Stimulated activated CD4-positive, alpha-beta T cell treated with anti-CD3 and anti-CD28 coated beads, Interleukin-4, amount 100 ng/mL, for 1 hour (primary cell): ENCODE measurements around the gene MBD6.
"Not testable (repeated sequence)": the region's sequence is repeated elsewhere in the genome, so short reads cannot be mapped to it uniquely, and the experiment has no call there.

Source experiments
- DNase-seq: peaks from one replicate; pipeline ENCODE4 v3.0.0-alpha.2; 2020

The MBD6 gene

DNA sequence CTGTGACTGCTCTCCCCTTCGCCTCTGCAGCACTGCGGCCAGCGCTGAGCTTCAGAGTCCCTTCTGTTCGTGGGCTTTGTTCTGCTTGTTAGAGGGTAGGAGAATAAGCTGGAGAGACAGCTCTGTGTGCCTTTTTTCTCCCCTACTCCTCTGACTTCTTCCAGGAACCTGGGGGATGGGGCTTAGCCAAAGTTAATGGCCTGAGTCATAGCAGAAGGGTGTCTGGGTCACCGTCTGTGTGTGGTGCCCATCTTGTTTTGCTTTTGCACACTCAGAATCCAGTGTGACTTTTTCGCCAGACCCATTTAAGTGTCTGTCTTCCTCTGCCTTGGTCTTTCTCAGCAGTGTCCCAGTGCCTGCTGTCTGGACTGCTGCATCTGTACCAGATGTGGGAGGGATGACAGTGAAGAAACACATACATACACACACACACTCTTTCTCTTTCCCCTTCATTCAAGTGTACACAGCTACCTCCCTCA is 30.2 kb downstream of the MBD6 start:
- DNase-seq: no peak

GRCh38 chr12:57553343-57554202 is 30.9 kb downstream of the MBD6 start:
- no peak for DNase-seq

GRCh38 chr12:57554453-57554852 is 31.8 kb downstream of the MBD6 start:
- no peak for DNase-seq

GRCh38 chr12:57554897-57555296 is 32.3 kb downstream of the MBD6 start:
- DNase-seq: no peak

GRCh38 chr12:57558864-57559263 is 36.2 kb downstream of the MBD6 start:
- DNase-seq: no peak

DNA sequence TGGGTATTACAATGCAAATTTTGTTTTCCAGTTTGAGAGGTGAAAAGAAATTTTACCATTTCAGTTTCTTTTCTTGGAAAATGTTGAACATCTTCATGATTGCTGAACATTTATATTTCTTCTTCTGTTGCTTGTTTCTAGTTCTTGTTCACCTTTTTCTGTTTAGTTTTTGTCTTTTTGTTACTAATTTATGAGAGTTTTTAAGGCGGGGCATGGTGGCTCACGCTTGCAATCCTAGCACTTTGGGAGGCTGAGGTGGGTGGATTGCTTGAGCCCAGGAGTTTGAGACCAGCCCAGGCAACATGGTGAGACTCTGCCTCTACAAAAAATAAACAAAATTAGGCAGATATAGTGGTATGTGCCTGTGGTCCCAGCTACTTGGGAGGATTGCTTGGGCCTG is 37.9 kb downstream of the MBD6 start:
- DNase-seq: no peak

GRCh38 chr12:57561117-57561516 is 38.5 kb downstream of the MBD6 start:
- DNase-seq: not testable (repeated sequence)

GRCh38 chr12:57563358-57563757 is 40.7 kb downstream of the MBD6 start:
- no peak for DNase-seq

DNA sequence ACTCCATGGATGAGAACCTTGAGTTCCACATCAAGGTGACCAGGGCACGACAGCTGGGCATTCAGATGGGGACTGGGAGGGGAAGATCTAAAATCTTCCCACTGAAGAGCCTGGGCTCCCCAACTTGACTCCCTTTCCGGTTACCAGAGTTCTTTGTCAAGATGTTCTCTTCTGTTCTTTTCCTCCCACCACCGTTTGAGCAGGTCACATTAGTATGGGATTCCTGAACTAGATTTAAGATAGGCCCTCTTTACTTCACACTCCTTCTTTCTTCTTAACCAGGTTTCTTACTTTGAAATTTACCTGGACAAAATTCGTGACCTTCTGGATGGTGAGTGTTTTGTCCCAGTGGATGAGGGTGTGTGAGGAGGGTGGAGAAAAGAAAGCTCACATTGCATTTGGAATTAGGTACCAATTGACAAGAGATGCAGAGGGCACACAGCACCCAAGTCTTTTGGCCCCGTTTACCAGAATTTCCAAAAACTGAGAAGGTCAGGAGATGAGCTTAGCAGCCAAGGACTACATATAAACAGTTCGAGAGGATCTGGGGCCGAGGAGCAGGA is 41.6 kb downstream of the MBD6 start:
- DNase-seq: no peak

DNA sequence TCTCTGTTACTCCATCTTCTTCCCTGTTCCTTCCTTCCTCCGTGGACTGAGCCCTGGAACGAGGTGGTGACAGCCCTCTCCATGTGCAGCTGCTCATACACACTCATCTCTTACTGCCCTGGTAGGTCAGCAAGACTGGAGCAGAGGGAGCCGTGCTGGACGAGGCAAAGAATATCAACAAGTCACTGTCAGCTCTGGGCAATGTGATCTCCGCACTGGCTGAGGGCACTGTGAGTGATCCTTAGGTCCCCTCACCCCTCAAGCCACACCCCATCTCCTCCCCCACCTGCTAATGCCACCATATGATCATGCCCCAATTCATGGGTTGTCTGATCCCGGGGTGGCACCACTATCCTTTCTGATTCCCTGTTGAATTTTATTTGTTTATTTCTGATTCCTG is 46.2 kb downstream of the MBD6 start:
- DNase-seq: no peak

- DNase-seq: no peak
Observed at GRCh38 chr12:57569858-57570257, 47.2 kb downstream of the MBD6 start.

DNA sequence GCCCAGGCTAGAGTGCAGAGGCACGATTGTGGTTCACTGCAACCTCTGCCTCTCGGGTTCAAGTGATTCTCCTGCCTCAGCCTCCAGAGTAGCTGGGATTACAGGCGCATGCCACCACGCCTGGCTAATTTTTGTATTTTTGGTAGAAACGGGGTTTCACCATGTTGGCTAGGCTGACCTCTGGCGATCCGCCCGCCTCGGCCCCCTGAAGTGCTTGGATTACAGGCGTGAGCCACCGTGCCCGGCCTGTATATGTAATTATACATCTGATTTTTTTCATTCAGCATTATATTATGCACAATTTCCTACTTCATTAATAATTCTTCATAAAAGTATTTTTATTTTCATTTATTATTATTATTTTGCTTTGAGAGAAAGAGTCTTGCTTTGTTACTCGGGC is 47.8 kb downstream of the MBD6 start:
- DNase-seq: not testable (repeated sequence)

GRCh38 chr12:57571926-57572762 is 49.5 kb downstream of the MBD6 start:
- no peak for DNase-seq

DNA sequence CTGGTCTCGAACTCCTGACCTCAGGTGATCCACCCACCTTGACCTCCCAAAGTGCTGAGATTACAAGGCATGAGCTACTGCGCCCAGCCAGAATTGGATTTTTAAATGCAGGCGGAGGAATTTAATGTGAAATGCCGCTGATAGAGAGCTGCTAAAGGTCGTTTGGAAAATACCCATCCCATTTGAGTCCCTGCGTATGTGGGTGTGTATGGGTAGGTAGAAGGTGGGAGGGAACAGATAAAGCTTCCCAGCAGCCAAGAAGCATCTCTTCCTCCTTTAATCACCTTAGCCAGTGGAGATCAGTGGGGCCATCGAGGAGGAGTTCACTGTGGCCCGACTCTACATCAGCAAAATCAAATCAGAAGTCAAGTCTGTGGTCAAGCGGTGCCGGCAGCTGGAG is 52.2 kb downstream of the MBD6 start:
- no peak for DNase-seq

- no peak for DNase-seq
Observed at GRCh38 chr12:57575771-57576612, 53.4 kb downstream of the MBD6 start.

DNA sequence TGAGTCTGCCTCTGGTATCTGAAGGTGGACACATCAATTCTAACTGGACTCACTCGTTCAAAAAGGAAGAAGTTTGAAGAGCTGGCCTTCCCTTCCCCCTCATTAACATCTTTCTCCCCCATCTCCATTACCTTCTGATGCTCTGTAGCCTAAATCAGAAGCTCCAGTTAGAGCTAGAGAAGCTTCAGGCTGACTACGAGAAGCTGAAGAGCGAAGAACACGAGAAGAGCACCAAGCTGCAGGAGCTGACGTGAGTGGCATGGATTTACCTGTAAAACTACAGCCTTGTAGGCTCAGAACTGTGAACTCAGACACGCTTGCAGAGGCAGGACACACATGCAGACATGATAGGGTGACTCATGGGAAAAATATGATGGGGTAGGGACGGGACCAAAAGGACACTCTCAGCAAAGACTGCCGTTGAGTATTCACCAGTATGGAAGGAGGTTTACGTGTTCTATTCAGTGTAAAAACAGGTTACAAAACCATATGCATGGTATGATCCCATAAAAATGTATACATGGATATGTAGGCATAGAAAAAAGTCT is 54.1 kb downstream of the MBD6 start:
- DNase-seq: no peak

GRCh38 chr12:57577981-57578758 is 55.5 kb downstream of the MBD6 start:
- no peak for DNase-seq

DNA sequence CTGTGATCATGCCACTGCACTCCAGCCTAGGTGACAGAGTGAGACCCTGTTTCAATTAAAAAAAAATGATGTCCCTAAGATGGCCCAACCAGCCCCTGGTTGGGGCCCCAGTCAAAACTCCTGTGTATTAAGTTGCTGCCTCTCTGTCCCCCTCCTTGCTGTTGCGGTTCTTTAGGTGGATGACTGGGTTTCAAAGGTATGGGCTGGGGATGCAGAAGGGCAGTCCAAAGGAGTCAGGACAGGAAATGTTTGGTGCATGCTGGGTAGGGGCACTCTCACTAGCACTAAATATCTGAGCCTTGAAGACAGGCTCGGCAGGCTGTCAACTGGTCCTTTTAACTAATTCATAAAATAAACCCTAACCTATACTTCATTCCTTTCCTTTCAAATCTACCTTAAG is 56.4 kb downstream of the MBD6 start:
- no peak for DNase-seq
